ENCODE measurements around the gene MED27. TPM values are rescaled to one million over a fixed set of nuclear protein-coding genes. Genes with fewer than 3 reads are reported as not detected.

MED27 gene
- total and polyA plus RNA-seq, 2 of the 4 experiments (the other 2 are of a cell fraction): 50.2 to 63.4 TPM

DNA sequence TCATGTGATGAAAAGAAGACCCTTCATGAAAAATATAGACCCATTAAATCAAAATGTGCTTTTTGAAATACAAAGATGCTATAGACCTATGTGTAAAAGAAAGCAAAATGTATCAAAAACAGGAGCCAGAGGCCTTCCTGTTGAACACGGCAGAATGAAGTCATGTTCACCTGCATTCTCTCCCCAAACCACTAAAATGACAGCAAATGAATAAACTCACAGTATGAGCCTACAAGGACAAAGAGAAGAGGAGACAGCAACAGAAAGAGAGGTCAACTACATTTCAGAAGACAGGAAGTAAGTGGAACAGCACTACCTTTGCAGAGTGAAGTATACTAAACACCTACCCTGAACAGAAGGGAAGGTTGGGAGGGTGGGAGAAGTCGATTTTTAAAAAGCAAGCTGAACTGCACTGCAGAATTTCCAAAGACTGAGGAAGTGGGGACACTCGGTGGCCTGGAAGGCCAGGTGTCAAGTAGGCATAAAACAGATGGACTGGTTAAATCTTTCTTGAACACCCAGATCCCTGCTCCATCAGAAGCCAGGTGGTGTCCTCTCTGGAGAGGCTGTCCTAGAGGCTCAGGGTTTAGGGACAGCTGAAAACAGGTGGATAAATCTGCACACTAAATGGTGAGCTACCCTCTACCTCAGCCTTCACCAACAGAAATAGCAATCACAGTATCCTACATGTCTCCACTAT lies 48.9 kb downstream of the MED27 start:
- ATAC-seq (ENCODE audit: low read depth) (no peak), DNase-seq (no peak)
- H4K5ac ChIP-seq (ENCODE audit: low read depth, low read length): no peak overlapping the region
- ChIA-PET CTCF (interaction anchor here (0.6 kb wide), 1 partner anchor 32 kb away, joined by 3 read pairs; no protein-coding TSS in a partner anchor), POLR2A (ENCODE audit: unreplicated experiment) (no interaction called here)
- dilution Hi-C loops (cut with HindIII; ENCODE audit: low sequenced_read_pairs, unreplicated experiment): no loop called here
- peaks cover 49 to 89% of the 10 kb centered on the region in 2 experiments for H3K79me1 ChIP-seq (ENCODE audit: low read depth in 1 of 2, low read length in 2 of 2)
- peaks cover 31% of the 10 kb centered on the region for H3K9me1 ChIP-seq (ENCODE audit: insufficient read depth, low read length)
- no peak overlapping the region for H3K27ac ChIP-seq (ENCODE audit: insufficient read depth, low read length)
- no peak overlapping the region for H2BK20ac ChIP-seq (ENCODE audit: low read depth, low read length)
- no peak overlapping the region for H2AK9ac ChIP-seq (replicated peaks; ENCODE audit: low read depth, low read length, poor library complexity)
- H3K27me3 ChIP-seq (ENCODE audit: control insufficient read depth, insufficient read depth, low read length): no peaks in the 10 kb centered on the region
- H2BK15ac ChIP-seq (ENCODE audit: low read depth, low read length): no peak overlapping the region
- H3K56ac ChIP-seq (ENCODE audit: extremely low read depth, insufficient read depth, low read length): no peak overlapping the region
- intact Hi-C loops (cut with micrococcal nuclease): no loop called here
- no peak overlapping the region for H4K8ac ChIP-seq (ENCODE audit: low read depth in 2 of 2, low read length in 2 of 2)
- H2BK120ac ChIP-seq (ENCODE audit: low read depth, low read length): no peak overlapping the region
- H3K4ac ChIP-seq (ENCODE audit: low read depth, low read length): no peak overlapping the region
- H3K18ac ChIP-seq (ENCODE audit: low read depth, low read length): no peak overlapping the region
- no peak overlapping the region for H3K14ac ChIP-seq (replicated peaks; ENCODE audit: low read depth, low read length)
- no peak for TF ChIP-seq RAD21 (IDR thresholded peaks at IDR 0.05; ENCODE audit: low read length)
- TF ChIP-seq RFX5 (IDR thresholded peaks at IDR 0.05; ENCODE audit: low read depth, low read length): no peak
- TF ChIP-seq CEBPB (IDR thresholded peaks at IDR 0.05; ENCODE audit: low read depth, low read length): no peak
- no peak for TF ChIP-seq NFE2L2 (IDR thresholded peaks at IDR 0.05; ENCODE audit: low read depth, low read length)
- TF ChIP-seq, protein P1, sequence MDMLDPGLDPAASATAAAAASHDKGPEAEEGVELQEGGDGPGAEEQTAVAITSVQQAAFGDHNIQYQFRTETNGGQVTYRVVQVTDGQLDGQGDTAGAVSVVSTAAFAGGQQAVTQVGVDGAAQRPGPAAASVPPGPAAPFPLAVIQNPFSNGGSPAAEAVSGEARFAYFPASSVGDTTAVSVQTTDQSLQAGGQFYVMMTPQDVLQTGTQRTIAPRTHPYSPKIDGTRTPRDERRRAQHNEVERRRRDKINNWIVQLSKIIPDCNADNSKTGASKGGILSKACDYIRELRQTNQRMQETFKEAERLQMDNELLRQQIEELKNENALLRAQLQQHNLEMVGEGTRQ (IDR thresholded peaks at IDR 0.05; ENCODE audit: low read depth, low read length): no peak
- TF ChIP-seq BHLHE40 (IDR thresholded peaks at IDR 0.05; ENCODE audit: low read depth, low read length): no peak
- TF ChIP-seq, protein P2, sequence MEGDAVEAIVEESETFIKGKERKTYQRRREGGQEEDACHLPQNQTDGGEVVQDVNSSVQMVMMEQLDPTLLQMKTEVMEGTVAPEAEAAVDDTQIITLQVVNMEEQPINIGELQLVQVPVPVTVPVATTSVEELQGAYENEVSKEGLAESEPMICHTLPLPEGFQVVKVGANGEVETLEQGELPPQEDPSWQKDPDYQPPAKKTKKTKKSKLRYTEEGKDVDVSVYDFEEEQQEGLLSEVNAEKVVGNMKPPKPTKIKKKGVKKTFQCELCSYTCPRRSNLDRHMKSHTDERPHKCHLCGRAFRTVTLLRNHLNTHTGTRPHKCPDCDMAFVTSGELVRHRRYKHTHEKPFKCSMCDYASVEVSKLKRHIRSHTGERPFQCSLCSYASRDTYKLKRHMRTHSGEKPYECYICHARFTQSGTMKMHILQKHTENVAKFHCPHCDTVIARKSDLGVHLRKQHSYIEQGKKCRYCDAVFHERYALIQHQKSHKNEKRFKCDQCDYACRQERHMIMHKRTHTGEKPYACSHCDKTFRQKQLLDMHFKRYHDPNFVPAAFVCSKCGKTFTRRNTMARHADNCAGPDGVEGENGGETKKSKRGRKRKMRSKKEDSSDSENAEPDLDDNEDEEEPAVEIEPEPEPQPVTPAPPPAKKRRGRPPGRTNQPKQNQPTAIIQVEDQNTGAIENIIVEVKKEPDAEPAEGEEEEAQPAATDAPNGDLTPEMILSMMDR (conservative IDR thresholded peaks at IDR 0.05; ENCODE audit: low read depth, low read length): no peak
- no peak overlapping the region for H2AFZ ChIP-seq (replicated peaks; ENCODE audit: low read length, poor library complexity)
- no peak overlapping the region for H3K4me3 ChIP-seq (ENCODE audit: insufficient read depth, low read depth, low read length)
- no peak overlapping the region for H2AK5ac ChIP-seq (ENCODE audit: low read depth, low read length)
- H3K4me1 ChIP-seq (ENCODE audit: control insufficient read depth, insufficient read depth, low read length): peaks cover 25% of the 10 kb centered on the region
- peaks cover 43% of the 10 kb centered on the region for H4K20me1 ChIP-seq (ENCODE audit: insufficient read depth, low read length)
- no peak overlapping the region for H4K91ac ChIP-seq (ENCODE audit: insufficient read depth, low read depth, low read length)
- H3K23ac ChIP-seq (ENCODE audit: low read depth, low read length): no peak overlapping the region
- WGBS, 2 experiments (ENCODE audit: extremely low coverage in 2 of 2, insufficient read length in 1 of 2): no CpG with 5 or more reads among the region's 3 CpGs
- H2BK5ac ChIP-seq (ENCODE audit: low read depth, low read length, poor library complexity, severe bottlenecking): no peak overlapping the region
- no peaks in the 10 kb centered on the region for H3K9me3 ChIP-seq (ENCODE audit: control insufficient read depth, insufficient read depth, low read length)
- no peak overlapping the region for H3K9ac ChIP-seq (ENCODE audit: low read depth, low read length)
- BruUV-seq (replicated peaks): no TSS peak
- H3K4me2 ChIP-seq (ENCODE audit: low read depth, low read length): no peak overlapping the region
- H3K36me3 ChIP-seq (ENCODE audit: control insufficient read depth, insufficient read depth, low read length): no peaks in the 10 kb centered on the region
- in situ Hi-C loops (cut with MboI; ENCODE audit: low sequenced_read_pairs): no loop called here
